B cell (primary cell): ENCODE results near the gene CCDC24. TPM values are rescaled to one million over a fixed set of nuclear protein-coding genes. Genes with fewer than 3 reads are reported as not detected.

Source experiments
- ATAC-seq: fragments of 200-7000 bp; cut with Tn5 transposase; one replicate; pipeline ENCODE4 v1.10.0; 2021; ENCODE audit warnings: low read depth, mild to moderate bottlenecking, moderate number of reproducible peaks, moderate library complexity
- CTCF ChIA-PET: fragments of 350-600 bp; sonication (Branson Sonifier 250); formaldehyde crosslinking; loops from one replicate; lab custom pipeline; 2021; ENCODE audit warnings: antibody characterized with exemption, inconsistent platforms; lab: Charles Lee
- POLR2A ChIA-PET: fragments of 350-600 bp; sonication (Branson Sonifier 250); formaldehyde crosslinking; loops from one replicate; lab custom pipeline; 2021; ENCODE audit warnings: antibody characterized with exemption; lab: Charles Lee
- DNase-seq: peaks from one replicate; pipeline ENCODE4 v3.0.0; 2013
- H2AFZ ChIP-seq: 2 replicates; pipeline ENCODE4 v1.6.1; 2012; ENCODE audit warnings: mild to moderate bottlenecking, low read depth, low read length; ENCODE audit not compliant: insufficient read depth, poor library complexity, severe bottlenecking
- H3K27ac ChIP-seq, 2 donors: 1 replicate in 1 of 2; 2 replicates in 1 of 2; pipeline ENCODE4 v1.5.1; 2012 to 2013; ENCODE audit warnings: low read length in 2 of 2, mild to moderate bottlenecking in 2 of 2, moderate library complexity in 1 of 2
- H3K27me3 ChIP-seq, 4 experiments: fragments of 200-600 bp in 1 of 4; sonication (generic) in 1 of 4; replicated peaks in 1 of 4; 1 replicate in 2 of 4; 2 replicates in 2 of 4; pipeline versions ENCODE4 v1.6.1 to v1.7.0; 2013 to 2016; ENCODE audit warnings: low read length in 3 of 4, mild to moderate bottlenecking in 2 of 4, mixed read lengths in 1 of 4, moderate library complexity in 1 of 4; ENCODE audit not compliant: insufficient read depth in 4 of 4, control insufficient read depth in 3 of 4; ENCODE audit errors: control extremely low read depth in 1 of 4
- H3K36me3 ChIP-seq, 2 experiments: replicated peaks in 1 of 2; 1 replicate in 1 of 2; 2 replicates in 1 of 2; pipeline versions ENCODE4 v1.6.1 to v1.7.1; 2013; ENCODE audit warnings: low read length in 1 of 2; ENCODE audit not compliant: insufficient read depth in 2 of 2, control insufficient read depth in 1 of 2; ENCODE audit errors: control extremely low read depth in 1 of 2, extremely low read depth in 1 of 2
- H3K4me1 ChIP-seq, 2 donors: fragments of 200-600 bp in 1 of 2; sonication (generic) in 1 of 2; 1 replicate in 1 of 2; 2 replicates in 1 of 2; pipeline versions ENCODE4 v1.5.1 to v1.6.1; 2013 to 2017; ENCODE audit warnings: low read length in 2 of 2; ENCODE audit not compliant: control insufficient read depth in 2 of 2, insufficient read depth in 2 of 2
- H3K4me2 ChIP-seq: replicated peaks from 2 replicates; pipeline ENCODE3; 2012; ENCODE audit warnings: mild to moderate bottlenecking, low read depth, low read length; ENCODE audit not compliant: poor library complexity, severe bottlenecking
- H3K4me3 ChIP-seq, 5 experiments: fragments of 200-600 bp in 1 of 5; sonication (generic) in 1 of 5; 1 replicate in 3 of 5; 2 replicates in 2 of 5; pipeline versions ENCODE4 v1.5.1 to v1.7.0; 2011 to 2016; ENCODE audit warnings: low read length in 4 of 5, mild to moderate bottlenecking in 4 of 5, low read depth in 2 of 5, control low read depth in 1 of 5, moderate library complexity in 1 of 5; ENCODE audit not compliant: insufficient read depth in 1 of 5; ENCODE audit errors: control extremely low read depth in 1 of 5, extremely low read depth in 1 of 5
- H3K79me2 ChIP-seq: fragments of 200-600 bp; sonication (generic); one replicate; pipeline ENCODE4 v1.6.0; 2016; ENCODE audit warnings: low read length; ENCODE audit not compliant: control insufficient read depth, insufficient read depth
- H3K9ac ChIP-seq: fragments of 200-600 bp; sonication (generic); 2 replicates; pipeline ENCODE4 v1.6.1; 2017; ENCODE audit warnings: mild to moderate bottlenecking, low read length, moderate library complexity
- H3K9me3 ChIP-seq, 3 donors: one replicate each; pipeline versions ENCODE4 v1.6.1 to v1.7.1; 2013; ENCODE audit warnings: low read length in 2 of 3; ENCODE audit not compliant: control insufficient read depth in 2 of 3, insufficient read depth in 1 of 3; ENCODE audit errors: control extremely low read depth in 1 of 3
- H4K20me1 ChIP-seq: 2 replicates; pipeline ENCODE4 v1.6.0; 2012; ENCODE audit warnings: mild to moderate bottlenecking, low read length; ENCODE audit not compliant: insufficient read depth, control insufficient read depth, poor library complexity, severe bottlenecking
- H3K27ac Mint-ChIP-seq: one replicate; pipeline ENCODE4 v1.8.0; 2021; ENCODE audit warnings: mixed read lengths
- H3K27me3 Mint-ChIP-seq: one replicate; pipeline ENCODE4 v1.8.0; 2021; ENCODE audit warnings: mixed read lengths
- H3K4me1 Mint-ChIP-seq: one replicate; pipeline ENCODE4 v1.8.0; 2021; ENCODE audit warnings: mixed read lengths
- H3K4me3 Mint-ChIP-seq: one replicate; pipeline ENCODE4 v1.8.0; 2021; ENCODE audit warnings: mixed read lengths
- H3K9me3 Mint-ChIP-seq: one replicate; pipeline ENCODE4 v1.8.0; 2022; ENCODE audit warnings: mixed read lengths; ENCODE audit not compliant: insufficient read depth
- CTCF ChIP-seq: fragments of 200-600 bp; IDR thresholded peaks from one replicate; pipeline ENCODE4 v1.8.0; 2022; ENCODE audit warnings: antibody characterized with exemption, mild to moderate bottlenecking
- EZH2 ChIP-seq: IDR thresholded peaks from 2 replicates; pipeline ENCODE4 v1.6.1; 2012; ENCODE audit warnings: borderline replicate concordance, low read depth, mild to moderate bottlenecking, moderate library complexity, low read length; ENCODE audit not compliant: insufficient read depth, poor library complexity, severe bottlenecking
- WGBS: methylation state at CpG from one replicate; pipeline ENCODE4 v1.1.5; 2013; ENCODE audit warnings: missing lambda C conversion rate; ENCODE audit not compliant: insufficient coverage; 5-methylcytosine and 5-hydroxymethylcytosine counted together
- intact Hi-C: fragments of 100-400 bp; cut with micrococcal nuclease; formaldehyde crosslinking; loops from one replicate; pipeline ENCODE4 v1.10.0; 2022
- polyA plus RNA-seq: library from polyadenylated mRNA; depleted of rRNA; stranded (reverse); fragments of >200 nt; gene quantifications from 2 replicates; pipeline ENCODE4 v1.2.3, GENCODE V29; 2012
- total RNA-seq, 2 donors: library from RNA; stranded (reverse); fragments of 120-200 nt in 1 of 2; gene quantifications; 1 replicate in 1 of 2; 2 replicates in 1 of 2; pipeline versions ENCODE4 v1.2.3 to v1.2.4, GENCODE V29; 2013 to 2022

CCDC24 gene
- total and polyA plus RNA-seq, 2 donors (not counting 1 experiment from before 2014, with no cell fraction given): 10.1 to 18.4 TPM

GRCh38 chr1:43993206-43993914, 2.0 kb downstream of the CCDC24 start:
- Histone ChIP-seq H3K27me3 (no peaks in the 10 kb centered on the region), H3K9ac (no peak overlapping the region), H3K79me2 (no peaks in the 10 kb centered on the region), H4K20me1 (no peaks in the 10 kb centered on the region), H3K27ac (no peak overlapping the region), H3K4me2 (peak overlapping the region; percentile 29), H3K9me3 (no peaks in the 10 kb centered on the region), H3K4me1 (peaks cover 22 to 44% of the 10 kb centered on the region in 2 donors), H2AFZ (peak overlapping the region; percentile 22), H3K4me3 (no peak overlapping the region), H3K36me3 (no peaks in the 10 kb centered on the region)
- 91% methylated on average over 6 of the region's 9 CpGs for WGBS
- Mint-ChIP-seq H3K9me3 (no peaks in the 10 kb centered on the region), H3K27me3 (no peaks in the 10 kb centered on the region), H3K4me3 (peak overlapping the region; percentile 69), H3K27ac (peak overlapping the region; percentile 77), H3K4me1 (peaks cover 38% of the 10 kb centered on the region)
- intact Hi-C loops: loop anchor here (5.0 kb wide), 1 partner anchor 286 kb away; the partner anchor contains the start of gene ST3GAL3
- POLR2A ChIA-PET: interaction anchor here (1.4 kb wide), 1 partner anchor 34 kb away, joined by 3 read pairs; no protein-coding TSS in a partner anchor
- DNase-seq (no peak), ATAC-seq (no peak)
- CTCF ChIA-PET: interaction anchor here (0.6 to 5.1 kb wide), 8 partner anchors 12 to 59 kb away, joined by 3 to 32 read pairs (median 4); partner anchors contain the start of gene DPH2
- no peak for TF ChIP-seq CTCF
- no peak for TF ChIP-seq EZH2

GRCh38 chr1:43994071-43994470, 2.7 kb downstream of the CCDC24 start:
- peak overlapping the region; percentile 77 for H3K27ac Mint-ChIP-seq
- H3K4me2 ChIP-seq: peak overlapping the region; percentile 29
- H3K4me3 Mint-ChIP-seq: peak overlapping the region; percentile 69

More at GRCh38 chr1:43994071-43994470, 2.7 kb downstream of the CCDC24 start:
- Histone ChIP-seq H3K36me3 (no peaks in the 10 kb centered on the region), H2AFZ (peak overlapping the region; percentile 22), H3K27me3 (no peaks in the 10 kb centered on the region), H4K20me1 (no peaks in the 10 kb centered on the region), H3K9ac (no peak overlapping the region), H3K4me1 (peaks cover 22 to 44% of the 10 kb centered on the region in 2 donors), H3K27ac (no peak overlapping the region), H3K9me3 (no peaks in the 10 kb centered on the region), H3K4me3 (no peak overlapping the region), H3K79me2 (no peaks in the 10 kb centered on the region)
- CTCF ChIA-PET: interaction anchor here (0.6 to 5.1 kb wide), 4 partner anchors 11 to 42 kb away, joined by 3 to 32 read pairs (median 10); no protein-coding TSS in a partner anchor
- intact Hi-C loops: loop anchor here (5.0 kb wide), 1 partner anchor 287 kb away; the partner anchor contains the start of gene ST3GAL3
- ATAC-seq (no peak), DNase-seq (no peak)
- peaks cover 38% of the 10 kb centered on the region for H3K4me1 Mint-ChIP-seq
- no peak for TF ChIP-seq CTCF
- no peak for TF ChIP-seq EZH2
- no peaks in the 10 kb centered on the region for H3K9me3 Mint-ChIP-seq
- POLR2A ChIA-PET: no interaction called here
- WGBS: 87% methylated on average over 4 of the region's 7 CpGs
- H3K27me3 Mint-ChIP-seq: no peaks in the 10 kb centered on the region
